Tibial artery (tissue), 4 donors: ENCODE data around the gene TNNT2.

ENCODE experiments used
- DNase-seq, 2 donors: peaks; one replicate each; pipeline ENCODE4 v3.0.0-alpha.2; 2019
- H3K27ac ChIP-seq, 2 donors: fragments of 200-600 bp; sonication (generic) in 1 of 2; 1 replicate in 1 of 2; 2 replicates in 1 of 2; pipeline ENCODE4 v1.5.1; 2018 to 2019; ENCODE audit warnings: mild to moderate bottlenecking in 1 of 2
- H3K27me3 ChIP-seq, 2 donors: fragments of 200-600 bp; sonication (generic) in 1 of 2; one replicate each; pipeline versions ENCODE4 v1.5.1 to v1.6.0; 2016 to 2019
- H3K36me3 ChIP-seq, 3 donors: fragments of 200-600 bp; sonication (generic) in 2 of 3; one replicate each; pipeline ENCODE4 v1.5.1; 2016 to 2019; ENCODE audit warnings: mild to moderate bottlenecking in 2 of 3
- H3K4me1 ChIP-seq, 4 donors: fragments of 200-600 bp; sonication (generic) in 2 of 4; 1 replicate in 3 of 4; 2 replicates in 1 of 4; pipeline ENCODE4 v1.5.1; 2016 to 2019
- H3K4me3 ChIP-seq, 2 donors: fragments of 200-600 bp; sonication (generic) in 1 of 2; 1 replicate in 1 of 2; 2 replicates in 1 of 2; pipeline ENCODE4 v1.5.1; 2018 to 2019; ENCODE audit warnings: mild to moderate bottlenecking in 2 of 2
- H3K9me3 ChIP-seq, 3 donors: fragments of 200-600 bp; sonication (generic) in 1 of 3; one replicate each; pipeline ENCODE4 v1.5.1; 2016 to 2019
- CTCF ChIP-seq, 2 experiments: fragments of 200-600 bp in 1 of 2; fragments of 450-650 bp in 1 of 2; IDR thresholded peaks; one replicate each; pipeline ENCODE4 v1.5.1; 2017 to 2019; ENCODE audit warnings: antibody characterized with exemption in 2 of 2, mild to moderate bottlenecking in 1 of 2, moderate library complexity in 1 of 2
- intact Hi-C: fragments of 100-400 bp; cut with DNase I; formaldehyde crosslinking; loops from one replicate; pipeline ENCODE4 v1.15.0; 2023; ENCODE audit warnings: low total_unique reads

The TNNT2 gene

GRCh38 chr1:201403359-201403758 lies 25.9 kb upstream of the TNNT2 start:
- intact Hi-C loops, result no loop called here
- no peak for DNase-seq
- H3K4me3 ChIP-seq, result no peak overlapping the region
- H3K4me1 ChIP-seq, result peaks cover 0 to 12% (median 7%) of the 10 kb centered on the region in 4 donors
- H3K9me3 ChIP-seq, result no peaks in the 10 kb centered on the region
- H3K36me3 ChIP-seq, result no peaks in the 10 kb centered on the region
- peaks cover 0 to 43% of the 10 kb centered on the region in 2 donors for H3K27me3 ChIP-seq
- no peak overlapping the region for H3K27ac ChIP-seq
- no peak for TF ChIP-seq CTCF (IDR thresholded peaks at IDR 0.05)

DNA sequence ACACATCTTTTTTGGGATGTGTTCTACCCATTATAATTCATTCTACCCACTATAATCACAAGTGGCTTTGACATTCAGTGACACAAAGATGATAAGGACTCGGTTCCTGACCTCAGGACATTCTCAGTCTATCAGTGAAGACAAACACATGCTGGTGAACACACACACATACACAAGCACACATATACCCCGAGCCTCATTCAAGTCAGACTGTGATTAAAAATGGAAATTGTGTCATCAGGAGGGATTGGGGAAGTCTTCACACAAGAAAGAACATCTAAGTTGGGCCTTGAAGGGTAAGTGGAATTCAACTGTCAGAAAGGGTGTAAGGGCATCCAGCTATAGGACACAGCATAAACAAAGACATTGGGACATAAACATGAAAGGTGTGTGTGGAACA lies 24.2 kb upstream of the TNNT2 start:
- DNase-seq, result no peak
- Histone ChIP-seq H3K27ac (no peak overlapping the region), H3K4me3 (no peak overlapping the region), H3K9me3 (no peaks in the 10 kb centered on the region), H3K36me3 (no peaks in the 10 kb centered on the region), H3K4me1 (peaks cover 0 to 17% (median 7%) of the 10 kb centered on the region in 4 donors), H3K27me3 (peaks cover 0 to 48% of the 10 kb centered on the region in 2 donors)
- intact Hi-C loops, result no loop called here
- no peak for TF ChIP-seq CTCF (IDR thresholded peaks at IDR 0.05)

DNA sequence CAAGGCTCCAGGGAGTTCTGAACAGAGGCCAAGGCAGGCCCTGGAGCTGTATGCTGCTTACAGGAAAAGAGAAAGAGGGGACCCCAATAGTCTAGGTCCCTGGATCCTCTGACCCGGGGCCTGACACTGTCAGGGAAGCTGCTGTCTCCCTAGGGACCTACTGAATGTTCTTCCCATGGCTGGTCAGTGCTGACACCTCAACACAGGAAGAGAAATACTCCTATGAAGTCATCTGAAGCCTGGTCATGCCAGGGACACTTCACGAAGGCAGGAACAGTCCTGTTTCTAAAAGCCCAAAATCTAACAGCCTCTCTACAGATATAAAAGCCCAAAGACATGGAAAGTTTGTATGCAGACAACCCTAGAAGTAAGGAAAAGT lies 23.4 kb upstream of the TNNT2 start:
- Histone ChIP-seq H3K27ac (no peak overlapping the region), H3K9me3 (no peaks in the 10 kb centered on the region), H3K4me1 (peaks cover 0 to 18% (median 7%) of the 10 kb centered on the region in 4 donors), H3K36me3 (no peaks in the 10 kb centered on the region), H3K4me3 (no peak overlapping the region), H3K27me3 (peaks cover 0 to 48% of the 10 kb centered on the region in 2 donors)
- DNase-seq, result no peak
- TF ChIP-seq CTCF (IDR thresholded peaks at IDR 0.05), result no peak
- intact Hi-C loops, result no loop called here

GRCh38 chr1:201400212-201400851 lies 22.9 kb upstream of the TNNT2 start:
- Histone ChIP-seq H3K9me3 (no peaks in the 10 kb centered on the region), H3K4me1 (peaks cover 0 to 18% (median 7%) of the 10 kb centered on the region in 4 donors), H3K27ac (no peak overlapping the region), H3K36me3 (no peaks in the 10 kb centered on the region), H3K27me3 (peaks cover 0 to 45% of the 10 kb centered on the region in 2 donors), H3K4me3 (no peak overlapping the region)
- DNase-seq, result no peak
- TF ChIP-seq CTCF (IDR thresholded peaks at IDR 0.05), result no peak
- intact Hi-C loops, result no loop called here

DNA sequence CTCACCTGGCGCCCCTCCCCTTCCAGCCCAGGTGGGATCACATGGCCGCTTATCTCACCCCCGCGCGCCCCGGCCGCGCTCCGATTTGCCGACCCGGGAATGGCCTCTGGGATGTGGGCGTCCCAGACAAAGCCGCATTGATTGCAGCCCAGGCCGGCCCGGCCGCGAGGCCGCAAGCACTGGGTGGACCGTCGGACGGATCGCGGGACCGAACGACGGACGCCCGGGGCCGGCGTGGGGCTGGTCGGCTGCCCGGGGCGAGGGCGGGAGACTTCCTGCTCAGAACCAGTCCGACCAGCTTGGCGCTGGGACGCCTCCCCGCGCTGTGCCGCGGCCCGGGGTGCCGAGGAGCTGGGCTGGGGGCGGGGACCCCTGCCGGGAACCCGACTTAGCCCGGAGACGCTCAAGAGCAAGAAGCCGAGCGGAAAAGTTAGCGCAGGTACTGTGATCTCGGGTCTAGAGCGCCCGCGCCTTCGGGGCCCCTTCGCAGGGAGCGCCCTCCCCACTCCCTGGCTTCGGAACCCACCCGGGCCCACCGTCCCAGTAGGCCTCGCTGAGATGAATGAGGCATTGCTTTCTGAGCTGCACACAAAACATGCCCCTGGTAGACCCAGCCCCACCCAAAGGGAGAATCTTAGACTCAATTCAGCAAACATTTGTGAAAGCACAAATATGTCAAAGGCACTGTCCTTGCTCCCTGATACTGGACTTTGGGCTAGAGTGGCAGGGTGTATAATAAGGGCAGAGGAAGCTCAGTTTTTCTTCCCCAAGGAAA lies 22.1 kb upstream of the TNNT2 start:
- Histone ChIP-seq H3K4me3 (peak overlapping the region in 1 of 2 donors; percentile 15), H3K27me3 (peaks cover 0 to 43% of the 10 kb centered on the region in 2 donors), H3K9me3 (no peaks in the 10 kb centered on the region), H3K36me3 (no peaks in the 10 kb centered on the region), H3K27ac (no peak overlapping the region), H3K4me1 (peaks cover 0 to 18% (median 7%) of the 10 kb centered on the region in 4 donors)
- TF ChIP-seq CTCF (IDR thresholded peaks at IDR 0.05), result no peak
- DNase-seq, result no peak
- intact Hi-C loops, result no loop called here
